NCI-H82 treated with DMSO at 0.1 percent for 48 hours (cell line): ENCODE data around the gene CEP290.
"Not testable (repeated sequence)": the region's sequence is repeated elsewhere in the genome, so short reads cannot be mapped to it uniquely, and the experiment has no call there.

Experiments used
- DNase-seq: peaks from one replicate; lab custom pipeline; 2025; ENCODE audit not compliant: unreplicated experiment; lab: John Stamatoyannopoulos, UW

CEP290 gene

GRCh38 chr12:88057994-88058718 lies 83.7 kb downstream of the CEP290 start:
- no peak for DNase-seq

GRCh38 chr12:88056571-88056970 lies 85.3 kb downstream of the CEP290 start:
- no peak for DNase-seq

- DNase-seq, result peak; percentile 38
These were observed 89.2 kb downstream of the CEP290 start for GRCh38 chr12:88052686-88053085.

- DNase-seq, result no peak
These were observed 97.9 kb downstream of the CEP290 start for GRCh38 chr12:88044035-88044434.

- DNase-seq, result no peak
These were observed 104.1 kb downstream of the CEP290 start for GRCh38 chr12:88037770-88038169.

- DNase-seq, result no peak
These were observed 105.4 kb downstream of the CEP290 start for GRCh38 chr12:88036353-88036965.

- no peak for DNase-seq
These were observed 106.0 kb downstream of the CEP290 start for GRCh38 chr12:88035907-88036289.

GRCh38 chr12:88035271-88035906 lies 106.5 kb downstream of the CEP290 start:
- peak; percentile 72 for DNase-seq

- DNase-seq, result not testable (repeated sequence)
These were observed 110.7 kb downstream of the CEP290 start for GRCh38 chr12:88031161-88031560.

GRCh38 chr12:88029093-88029665 lies 112.7 kb downstream of the CEP290 start, which contains the start of gene C12orf50:
C12orf50 (minus strand) TSS chr12:88029401; CDS start chr12:88026962, 2,439 bp downstream.
- DNase-seq, result no peak

- DNase-seq, result no peak
These were observed 115.7 kb downstream of the CEP290 start for GRCh38 chr12:88026196-88026595.

GRCh38 chr12:88017964-88018363 lies 123.9 kb downstream of the CEP290 start:
- DNase-seq, result no peak

- DNase-seq, result no peak
These were observed 126.1 kb downstream of the CEP290 start for GRCh38 chr12:88015825-88016224.

- DNase-seq, result no peak
These were observed 130.1 kb downstream of the CEP290 start for GRCh38 chr12:88011755-88012154.

GRCh38 chr12:88006351-88006750 lies 135.5 kb downstream of the CEP290 start:
- no peak for DNase-seq

GRCh38 chr12:88001327-88001726 lies 140.6 kb downstream of the CEP290 start:
- DNase-seq, result no peak
